Vagina (tissue), 2 donors: ENCODE data around the gene FAR2.

Experiments used
- POLR2A ChIP-seq, 2 donors: fragments of 450-650 bp; IDR thresholded peaks; one replicate each; pipeline ENCODE4 v1.6.1; 2017; ENCODE audit warnings: antibody characterized with exemption in 2 of 2, mild to moderate bottlenecking in 2 of 2, moderate library complexity in 2 of 2
- POLR2AphosphoS5 ChIP-seq, 2 donors: sonication (generic); formaldehyde crosslinking; IDR thresholded peaks; one replicate each; pipeline ENCODE4 v1.9.0; 2017; ENCODE audit warnings: antibody characterized with exemption in 2 of 2, mild to moderate bottlenecking in 2 of 2, low read depth in 1 of 2; ENCODE audit not compliant: insufficient read depth in 1 of 2
- TF ChIP-seq, protein P1 (sequence below), 3 experiments: fragments of 450-650 bp in 2 of 3; fragments of 200-600 bp in 1 of 3; sonication (generic) in 1 of 3; IDR thresholded peaks; one replicate each; pipeline ENCODE4 v1.5.1; 2017 to 2019; ENCODE audit warnings: antibody characterized with exemption in 3 of 3, mild to moderate bottlenecking in 2 of 3, moderate library complexity in 2 of 3

DNA sequence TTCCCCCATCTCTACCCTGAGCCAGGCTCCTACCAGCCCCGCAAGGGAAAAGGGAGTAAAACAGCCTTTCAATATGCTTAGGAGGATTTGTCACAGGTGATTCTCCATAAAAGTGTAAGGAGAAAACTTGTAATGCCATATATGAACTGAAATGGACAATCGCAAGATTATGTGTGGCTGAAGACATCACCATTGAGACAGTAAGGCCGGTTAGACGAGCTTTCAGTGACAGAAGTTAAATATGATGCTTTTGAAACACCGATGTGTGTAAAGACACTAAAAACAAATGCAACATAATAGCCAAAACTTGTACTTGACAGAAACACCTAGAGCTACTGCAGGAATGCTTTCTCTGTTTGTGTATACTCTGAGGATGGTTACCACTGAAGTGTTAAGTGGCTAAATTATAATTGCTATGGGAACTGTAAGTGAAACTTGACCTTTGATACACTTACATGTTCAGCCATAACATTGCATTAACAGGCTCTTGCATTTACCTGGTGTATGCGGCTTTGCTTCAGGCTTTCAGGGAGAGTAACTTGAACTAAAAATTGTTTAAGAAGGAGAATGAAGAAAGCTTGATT, 42.3 kb downstream of the FAR2 start:
- TF ChIP-seq, protein P1, sequence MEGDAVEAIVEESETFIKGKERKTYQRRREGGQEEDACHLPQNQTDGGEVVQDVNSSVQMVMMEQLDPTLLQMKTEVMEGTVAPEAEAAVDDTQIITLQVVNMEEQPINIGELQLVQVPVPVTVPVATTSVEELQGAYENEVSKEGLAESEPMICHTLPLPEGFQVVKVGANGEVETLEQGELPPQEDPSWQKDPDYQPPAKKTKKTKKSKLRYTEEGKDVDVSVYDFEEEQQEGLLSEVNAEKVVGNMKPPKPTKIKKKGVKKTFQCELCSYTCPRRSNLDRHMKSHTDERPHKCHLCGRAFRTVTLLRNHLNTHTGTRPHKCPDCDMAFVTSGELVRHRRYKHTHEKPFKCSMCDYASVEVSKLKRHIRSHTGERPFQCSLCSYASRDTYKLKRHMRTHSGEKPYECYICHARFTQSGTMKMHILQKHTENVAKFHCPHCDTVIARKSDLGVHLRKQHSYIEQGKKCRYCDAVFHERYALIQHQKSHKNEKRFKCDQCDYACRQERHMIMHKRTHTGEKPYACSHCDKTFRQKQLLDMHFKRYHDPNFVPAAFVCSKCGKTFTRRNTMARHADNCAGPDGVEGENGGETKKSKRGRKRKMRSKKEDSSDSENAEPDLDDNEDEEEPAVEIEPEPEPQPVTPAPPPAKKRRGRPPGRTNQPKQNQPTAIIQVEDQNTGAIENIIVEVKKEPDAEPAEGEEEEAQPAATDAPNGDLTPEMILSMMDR (IDR thresholded peaks at IDR 0.05): no peak
- TF ChIP-seq POLR2A (IDR thresholded peaks at IDR 0.05): no peak
- no peak for TF ChIP-seq POLR2AphosphoS5 (IDR thresholded peaks at IDR 0.05; ENCODE audit: insufficient read depth in 1 of 2, low read depth in 1 of 2)
